SJSA1 (cell line): ENCODE data around the gene PLCG1. TPM values are rescaled to one million over a fixed set of nuclear protein-coding genes. Genes with fewer than 3 reads are reported as not detected.

Experiments
- DNase-seq, 2 experiments: peaks; one replicate each; pipeline ENCODE4 v3.0.0-alpha.2; 2015 to 2020; ENCODE audit warnings: low spot score in 2 of 2, low read depth in 1 of 2
- H3K27ac ChIP-seq: fragments of 250-450 bp; sonication (Bioruptor Pico); 2 replicates; pipeline ENCODE4 v1.5.1; 2020; ENCODE audit warnings: mild to moderate bottlenecking, moderate library complexity
- H3K27me3 ChIP-seq: fragments of 250-450 bp; sonication (Bioruptor Pico); replicated peaks from 2 replicates; pipeline ENCODE4 v1.5.1; 2020; ENCODE audit warnings: mild to moderate bottlenecking, moderate library complexity
- H3K36me3 ChIP-seq: fragments of 250-450 bp; sonication (Bioruptor Pico); 2 replicates; pipeline ENCODE4 v1.5.1; 2020; ENCODE audit warnings: mild to moderate bottlenecking
- H3K4me1 ChIP-seq: fragments of 250-450 bp; sonication (Bioruptor Pico); replicated peaks from 2 replicates; pipeline ENCODE4 v1.6.1; 2021; ENCODE audit warnings: mild to moderate bottlenecking
- H3K4me3 ChIP-seq: fragments of 250-450 bp; sonication (Bioruptor Pico); 2 replicates; pipeline ENCODE4 v1.5.1; 2020; ENCODE audit warnings: mild to moderate bottlenecking
- H3K9me3 ChIP-seq: fragments of 250-450 bp; sonication (Bioruptor Pico); replicated peaks from 2 replicates; pipeline ENCODE4 v1.5.1; 2020; ENCODE audit warnings: mild to moderate bottlenecking
- total RNA-seq: library from RNA; depleted of rRNA; stranded (reverse); fragments of >200 nt; shearing (Covaris generic); gene quantifications from 2 replicates; pipeline ENCODE4 v1.2.3, GENCODE V29; 2014; rRNA removed

The PLCG1 gene
- total RNA-seq, 1 experiment from 2014 or later: 69.1 TPM

- H3K9me3 ChIP-seq: no peaks in the 10 kb centered on the region
- H3K36me3 ChIP-seq: no peaks in the 10 kb centered on the region
- H3K27me3 ChIP-seq: no peaks in the 10 kb centered on the region
- no peak overlapping the region for H3K27ac ChIP-seq
- DNase-seq: no peak
- no peaks in the 10 kb centered on the region; the same call in 1 of the 2 replicates for H3K4me1 ChIP-seq
- no peak overlapping the region for H3K4me3 ChIP-seq
Measured at GRCh38 chr20:41222296-41222695, 85.0 kb downstream of the PLCG1 start.

- H3K36me3 ChIP-seq: no peaks in the 10 kb centered on the region
- no peaks in the 10 kb centered on the region for H3K27me3 ChIP-seq
- H3K27ac ChIP-seq: no peak overlapping the region
- H3K4me3 ChIP-seq: no peak overlapping the region
- H3K4me1 ChIP-seq: no peaks in the 10 kb centered on the region; the same call in 1 of the 2 replicates
- H3K9me3 ChIP-seq: no peaks in the 10 kb centered on the region
- DNase-seq: no peak
Measured at GRCh38 chr20:41222703-41223102, 85.4 kb downstream of the PLCG1 start.

- Histone ChIP-seq H3K9me3 (no peaks in the 10 kb centered on the region), H3K36me3 (no peaks in the 10 kb centered on the region), H3K27me3 (no peaks in the 10 kb centered on the region), H3K4me3 (no peak overlapping the region), H3K4me1 (no peaks in the 10 kb centered on the region; the same call in 1 of the 2 replicates), H3K27ac (no peak overlapping the region)
- DNase-seq: no peak
Measured at GRCh38 chr20:41223112-41223511, 85.8 kb downstream of the PLCG1 start.

GRCh38 chr20:41224281-41224680 is 86.9 kb downstream of the PLCG1 start:
- Histone ChIP-seq H3K9me3 (no peaks in the 10 kb centered on the region), H3K27ac (no peak overlapping the region), H3K4me1 (no peaks in the 10 kb centered on the region; the same call in 1 of the 2 replicates), H3K27me3 (no peaks in the 10 kb centered on the region), H3K4me3 (no peak overlapping the region), H3K36me3 (no peaks in the 10 kb centered on the region)
- no peak for DNase-seq

GRCh38 chr20:41225091-41225490 is 87.7 kb downstream of the PLCG1 start:
- Histone ChIP-seq H3K4me1 (no peaks in the 10 kb centered on the region; the same call in 1 of the 2 replicates), H3K4me3 (no peak overlapping the region), H3K27me3 (no peaks in the 10 kb centered on the region), H3K36me3 (no peaks in the 10 kb centered on the region), H3K27ac (no peak overlapping the region), H3K9me3 (no peaks in the 10 kb centered on the region)
- no peak for DNase-seq

- no peak for DNase-seq
- H3K27me3 ChIP-seq: no peaks in the 10 kb centered on the region
- no peaks in the 10 kb centered on the region for H3K36me3 ChIP-seq
- H3K4me1 ChIP-seq: no peaks in the 10 kb centered on the region; the same call in 1 of the 2 replicates
- H3K27ac ChIP-seq: no peak overlapping the region
- no peak overlapping the region for H3K4me3 ChIP-seq
- no peaks in the 10 kb centered on the region for H3K9me3 ChIP-seq
Measured at GRCh38 chr20:41226426-41226825, 89.1 kb downstream of the PLCG1 start.

Other genes starting within 250 kb of the PLCG1 start
- gene TOP1, start 108.7 kb upstream of the PLCG1 start, total RNA-seq: 13.6 and 15.4 TPM in 2 replicates
- gene ZHX3, start 180.2 kb downstream of the PLCG1 start, total RNA-seq: 9.6 and 19.3 TPM in 2 replicates
- not detected in 2 replicates for gene LPIN3, start 203.3 kb downstream of the PLCG1 start, total RNA-seq
- gene EMILIN3, start 229.3 kb downstream of the PLCG1 start, total RNA-seq: not detected in 2 replicates